Measurements from ENCODE around the gene TNKS2. TPM values are rescaled to one million over a fixed set of nuclear protein-coding genes. Genes with fewer than 3 reads are reported as not detected.

TNKS2 gene
- total RNA-seq, 1 experiment from 2014 or later = 46.2 TPM

GRCh38 chr10:91886954-91887271 is 88.7 kb downstream of the TNKS2 start:
- Histone ChIP-seq H3K27me3 (ENCODE audit: control insufficient read depth, insufficient read depth, low read length) (no peaks in the 10 kb centered on the region), H3K27ac (ENCODE audit: low read length) (peak overlapping the region; percentile 21; the same call in 1 of the 2 replicates), H3K4me3 (ENCODE audit: low read depth in 2 of 2, low read length in 2 of 2) (peak overlapping the region; percentile 51 to 72), H3K9me3 (ENCODE audit: control insufficient read depth, insufficient read depth, low read depth, low read length) (no peaks in the 10 kb centered on the region), H3K4me1 (ENCODE audit: control insufficient read depth, insufficient read depth, low read length) (peaks cover 21% of the 10 kb centered on the region), H3K36me3 (ENCODE audit: control insufficient read depth, insufficient read depth, low read length) (no peaks in the 10 kb centered on the region)
- ChIA-PET CTCF (interaction anchor here (0.6 kb wide), 1 partner anchor 33 kb away, joined by 5 read pairs; no protein-coding TSS in a partner anchor), POLR2A (interaction anchor here (0.7 kb wide), 1 partner anchor 490 kb away, joined by 3 read pairs; no protein-coding TSS in a partner anchor)
- in situ Hi-C loops (cut with HindIII; ENCODE audit: low pct_unique_long_range_greater_than_20kb, low sequenced_read_pairs) (no loop called here), intact Hi-C loops (cut with micrococcal nuclease; ENCODE audit: unreplicated experiment) (no loop called here)
- ATAC-seq (no peak), DNase-seq (ENCODE audit: low read depth, low spot score) (no peak)
- TF ChIP-seq REST (IDR thresholded peaks at IDR 0.05; ENCODE audit: insufficient read depth in 1 of 2, low read depth in 2 of 2, low read length in 1 of 2) (no peak), POLR2AphosphoS5 (IDR thresholded peaks at IDR 0.05; ENCODE audit: low read depth, low read length) (no peak), SIN3A (IDR thresholded peaks at IDR 0.05; ENCODE audit: borderline replicate concordance, insufficient read depth, low read depth, low read length) (no peak), TCF7L2 (IDR thresholded peaks at IDR 0.05; ENCODE audit: low read depth, low read length) (no peak)
- TF ChIP-seq, protein P1, sequence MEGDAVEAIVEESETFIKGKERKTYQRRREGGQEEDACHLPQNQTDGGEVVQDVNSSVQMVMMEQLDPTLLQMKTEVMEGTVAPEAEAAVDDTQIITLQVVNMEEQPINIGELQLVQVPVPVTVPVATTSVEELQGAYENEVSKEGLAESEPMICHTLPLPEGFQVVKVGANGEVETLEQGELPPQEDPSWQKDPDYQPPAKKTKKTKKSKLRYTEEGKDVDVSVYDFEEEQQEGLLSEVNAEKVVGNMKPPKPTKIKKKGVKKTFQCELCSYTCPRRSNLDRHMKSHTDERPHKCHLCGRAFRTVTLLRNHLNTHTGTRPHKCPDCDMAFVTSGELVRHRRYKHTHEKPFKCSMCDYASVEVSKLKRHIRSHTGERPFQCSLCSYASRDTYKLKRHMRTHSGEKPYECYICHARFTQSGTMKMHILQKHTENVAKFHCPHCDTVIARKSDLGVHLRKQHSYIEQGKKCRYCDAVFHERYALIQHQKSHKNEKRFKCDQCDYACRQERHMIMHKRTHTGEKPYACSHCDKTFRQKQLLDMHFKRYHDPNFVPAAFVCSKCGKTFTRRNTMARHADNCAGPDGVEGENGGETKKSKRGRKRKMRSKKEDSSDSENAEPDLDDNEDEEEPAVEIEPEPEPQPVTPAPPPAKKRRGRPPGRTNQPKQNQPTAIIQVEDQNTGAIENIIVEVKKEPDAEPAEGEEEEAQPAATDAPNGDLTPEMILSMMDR (IDR thresholded peaks at IDR 0.05) = no peak
- BruUV-seq (replicated peaks) = no TSS peak

DNA sequence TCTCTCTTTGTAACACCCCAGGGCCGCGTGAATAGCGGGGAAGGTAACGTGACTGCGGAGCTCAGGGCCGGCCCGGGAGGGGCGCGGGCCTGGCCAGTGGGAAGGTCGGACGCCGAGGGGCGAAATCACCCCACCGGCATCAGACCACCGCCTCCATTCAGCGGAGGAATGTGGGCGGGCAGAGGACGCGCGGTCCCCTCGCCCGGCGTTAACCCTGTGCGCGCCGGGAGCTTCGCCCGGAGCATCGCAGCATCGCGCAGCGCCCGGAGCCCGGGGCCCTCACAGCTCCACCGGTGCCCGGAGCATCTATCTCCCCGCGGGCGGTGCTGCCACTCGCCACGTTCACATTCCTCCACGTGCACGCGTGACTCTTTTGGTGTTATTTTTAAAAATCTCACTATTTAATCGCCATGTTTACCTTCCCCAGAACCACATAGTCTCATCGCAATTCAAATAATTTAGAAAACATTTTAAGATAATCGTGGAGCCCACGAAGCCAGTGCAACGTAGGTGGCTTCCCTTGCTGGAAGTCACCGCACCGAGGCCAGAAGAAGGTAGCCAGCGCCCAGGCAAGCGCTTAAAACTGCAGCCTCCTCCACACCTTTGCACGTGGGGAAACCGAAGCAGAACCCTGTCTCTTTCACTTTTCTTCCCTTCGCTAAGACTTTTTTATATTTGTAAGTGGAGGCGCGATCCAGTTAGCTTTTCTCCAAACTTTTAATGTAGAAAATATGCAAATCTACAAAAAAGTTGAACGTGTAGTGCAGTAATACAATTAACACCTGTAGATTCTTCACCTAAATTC is 89.2 kb downstream of the TNKS2 start:
- Histone ChIP-seq H3K27ac (ENCODE audit: low read length) (peak overlapping the region; percentile 52; the same call in 1 of the 2 replicates), H3K4me1 (ENCODE audit: control insufficient read depth, insufficient read depth, low read length) (peaks cover 24% of the 10 kb centered on the region), H3K36me3 (ENCODE audit: control insufficient read depth, insufficient read depth, low read length) (no peaks in the 10 kb centered on the region), H3K9me3 (ENCODE audit: control insufficient read depth, insufficient read depth, low read depth, low read length) (no peaks in the 10 kb centered on the region), H3K27me3 (ENCODE audit: control insufficient read depth, insufficient read depth, low read length) (no peaks in the 10 kb centered on the region), H3K4me3 (ENCODE audit: low read depth in 2 of 2, low read length in 2 of 2) (peak overlapping the region; percentile 51 to 72)
- DNase-seq (ENCODE audit: low read depth, low spot score) (no peak), ATAC-seq (peak; percentile 77)
- intact Hi-C loops (cut with micrococcal nuclease; ENCODE audit: unreplicated experiment) = no loop called here
- in situ Hi-C loops (cut with HindIII; ENCODE audit: low pct_unique_long_range_greater_than_20kb, low sequenced_read_pairs) = no loop called here
- ChIA-PET CTCF (interaction anchor here (0.6 kb wide), 1 partner anchor 32 kb away, joined by 5 read pairs; no protein-coding TSS in a partner anchor), POLR2A (interaction anchor here (0.7 kb wide), 1 partner anchor 491 kb away, joined by 3 read pairs; no protein-coding TSS in a partner anchor)
- no TSS peak for BruUV-seq (replicated peaks)
- TF ChIP-seq, protein P1 (IDR thresholded peaks at IDR 0.05) = no peak
- TF ChIP-seq POLR2AphosphoS5 (IDR thresholded peaks at IDR 0.05; ENCODE audit: low read depth, low read length) = no peak
- no peak for TF ChIP-seq SIN3A (IDR thresholded peaks at IDR 0.05; ENCODE audit: borderline replicate concordance, insufficient read depth, low read depth, low read length)
- TF ChIP-seq REST (IDR thresholded peaks at IDR 0.05; ENCODE audit: insufficient read depth in 1 of 2, low read depth in 2 of 2, low read length in 1 of 2) = no peak
- TF ChIP-seq TCF7L2 (IDR thresholded peaks at IDR 0.05; ENCODE audit: low read depth, low read length) = no peak; the same call in 1 of the 2 replicates

Data from Panc1 (cell line).